ENCODE measurements around the gene ZNF296. TPM values are rescaled to one million over a fixed set of nuclear protein-coding genes. Genes with fewer than 3 reads are reported as not detected.
A peak's percentile ranks its signal among the peaks of the same experiment; 100 is the strongest.

ZNF296 gene
- total RNA-seq, 1 experiment from 2014 or later, result 9.2 TPM

- DNase-seq (ENCODE audit: low read depth, low spot score), result no peak
- Histone ChIP-seq H3K9me3 (ENCODE audit: control insufficient read depth in 1 of 2, insufficient read depth in 1 of 2, low read depth in 1 of 2, low read length in 2 of 2) (no peaks in the 10 kb centered on the region), H3K9me2 (ENCODE audit: insufficient read depth) (no peaks in the 10 kb centered on the region), H3K27ac (ENCODE audit: low read depth, low read length) (no peak overlapping the region), H3K79me2 (ENCODE audit: insufficient read depth, low read length) (peaks cover 21% of the 10 kb centered on the region), H3K4me1 (ENCODE audit: control insufficient read depth in 1 of 2, insufficient read depth in 2 of 2, low read length in 2 of 2) (peaks cover 8% of the 10 kb centered on the region in 2 experiments; a peak in 3 of 4 replicates), H3K27me3 (ENCODE audit: insufficient read depth, low read length) (no peaks in the 10 kb centered on the region), H2AFZ (ENCODE audit: low read depth, low read length, poor library complexity, severe bottlenecking) (no peak overlapping the region), H3K4me3 (replicated peaks in 1 of 2; ENCODE audit: low read depth in 1 of 2, low read length in 2 of 2) (no peak overlapping the region), H4K20me1 (ENCODE audit: insufficient read depth) (no peaks in the 10 kb centered on the region), H3K9ac (ENCODE audit: low read length) (no peak overlapping the region), H3K4me2 (ENCODE audit: low read length) (no peak overlapping the region), H3K36me3 (ENCODE audit: control insufficient read depth in 1 of 2, insufficient read depth in 2 of 2, low read length in 2 of 2) (peaks cover 14 to 20% of the 10 kb centered on the region in 2 experiments; a peak in 3 of 4 replicates)
- POLR2A ChIA-PET, result no interaction called here
- ATAC-seq, result no peak
- intact Hi-C loops (cut with micrococcal nuclease), result no loop called here
- no peak for TF ChIP-seq CBX3 (IDR thresholded peaks at IDR 0.05; ENCODE audit: low read depth)
- no peak for TF ChIP-seq CEBPB (IDR thresholded peaks at IDR 0.05; ENCODE audit: low read depth)
- no peak for TF ChIP-seq JUND (IDR thresholded peaks at IDR 0.05)
- 0 out of 2 replicates have a peak, but pooled peaks have one; percentile 11 for TF ChIP-seq POLR2AphosphoS5 (IDR thresholded peaks at IDR 0.05; ENCODE audit: low read depth, low read length)
- CTCF ChIA-PET, result no interaction called here
- BruUV-seq (replicated peaks), result no TSS peak
- RAD21 ChIA-PET (ENCODE audit: low non-redundant PET in 1 of 2, low total read pairs in 2 of 2, uncharacterized antibody in 2 of 2, unreplicated experiment in 2 of 2), result no interaction called here
These were observed 6.1 kb downstream of the ZNF296 start for GRCh38 chr19:45070214-45070613.

GRCh38 chr19:45069056-45069455 lies 7.2 kb downstream of the ZNF296 start:
- H3K79me2 ChIP-seq (ENCODE audit: insufficient read depth, low read length), result peaks cover 10% of the 10 kb centered on the region; the same call in 1 of the 2 replicates
- TF ChIP-seq CBX3 (IDR thresholded peaks at IDR 0.05; ENCODE audit: low read depth) (no peak), SIN3A (IDR thresholded peaks at IDR 0.05; ENCODE audit: low read depth) (no peak), SP1 (IDR thresholded peaks at IDR 0.05; ENCODE audit: low read depth) (no peak), REST (IDR thresholded peaks at IDR 0.05; ENCODE audit: low read depth) (no peak), ZNF274 (IDR thresholded peaks at IDR 0.05; ENCODE audit: low read depth, low read length) (no peak)
- ATAC-seq (peak; percentile 83), DNase-seq (ENCODE audit: low read depth, low spot score) (no peak)
- CTCF ChIA-PET, result no interaction called here
- H3K4me1 ChIP-seq (ENCODE audit: control insufficient read depth in 1 of 2, insufficient read depth in 2 of 2, low read length in 2 of 2), result peaks cover 0 to 2% of the 10 kb centered on the region in 2 experiments; a peak in 1 of 4 replicates
- H3K4me3 ChIP-seq (replicated peaks in 1 of 2; ENCODE audit: low read depth in 1 of 2, low read length in 2 of 2), result no peak overlapping the region
- H3K27ac ChIP-seq (ENCODE audit: low read depth, low read length), result peak overlapping the region; percentile 22; the same call in 1 of the 2 replicates
- RAD21 ChIA-PET (ENCODE audit: low non-redundant PET in 1 of 2, low total read pairs in 2 of 2, uncharacterized antibody in 2 of 2, unreplicated experiment in 2 of 2), result no interaction called here
- peaks cover 14 to 23% of the 10 kb centered on the region in 2 experiments; a peak in 3 of 4 replicates for H3K36me3 ChIP-seq (ENCODE audit: control insufficient read depth in 1 of 2, insufficient read depth in 2 of 2, low read length in 2 of 2)
- POLR2A ChIA-PET, result interaction anchor here (1.2 kb wide), 1 partner anchor 10 kb away, joined by 3 read pairs; the partner anchor contains the start of gene GEMIN7
- H3K9me2 ChIP-seq (ENCODE audit: insufficient read depth), result no peaks in the 10 kb centered on the region
- no peak overlapping the region for H3K4me2 ChIP-seq (ENCODE audit: low read length)
- H3K27me3 ChIP-seq (ENCODE audit: insufficient read depth, low read length), result no peaks in the 10 kb centered on the region
- no peak overlapping the region for H3K9ac ChIP-seq (ENCODE audit: low read length)
- no TSS peak for BruUV-seq (replicated peaks)
- H4K20me1 ChIP-seq (ENCODE audit: insufficient read depth), result no peaks in the 10 kb centered on the region
- intact Hi-C loops (cut with micrococcal nuclease), result no loop called here
- H3K9me3 ChIP-seq (ENCODE audit: control insufficient read depth in 1 of 2, insufficient read depth in 1 of 2, low read depth in 1 of 2, low read length in 2 of 2), result no peaks in the 10 kb centered on the region
- H2AFZ ChIP-seq (ENCODE audit: low read depth, low read length, poor library complexity, severe bottlenecking), result no peak overlapping the region

All from HCT116 (cell line).